HG03108 (cell line): ENCODE data around the gene CGB7.
"Not testable (repeated sequence)": the region's sequence is repeated elsewhere in the genome, so short reads cannot be mapped to it uniquely, and the experiment has no call there.

Experiments used
- ATAC-seq: cut with Tn5 transposase; IDR thresholded peaks from one replicate; pipeline ENCODE4 v1.9.1; 2021; ENCODE audit warnings: moderate library complexity; ENCODE audit not compliant: unreplicated experiment

Gene CGB7

DNA sequence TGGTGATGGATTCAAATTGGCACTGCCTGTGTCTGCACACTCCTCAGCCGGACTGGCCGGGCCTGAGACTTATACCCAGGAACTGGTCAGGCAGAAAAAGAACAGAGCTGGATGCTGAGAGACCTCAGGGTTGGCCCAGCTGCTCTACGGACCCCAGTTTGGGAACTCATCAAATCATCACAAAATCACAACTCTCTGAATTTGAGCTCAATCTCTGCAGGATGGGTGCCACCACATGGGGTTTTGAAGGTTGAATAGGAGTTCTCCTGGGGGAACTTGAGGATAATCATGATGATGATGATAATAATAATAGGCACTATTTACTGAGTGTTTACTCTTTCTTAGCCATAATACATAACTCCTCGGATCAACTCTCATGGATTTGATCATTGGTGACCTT, 14.9 kb downstream of the CGB7 start:
- ATAC-seq, result not testable (repeated sequence)

DNA sequence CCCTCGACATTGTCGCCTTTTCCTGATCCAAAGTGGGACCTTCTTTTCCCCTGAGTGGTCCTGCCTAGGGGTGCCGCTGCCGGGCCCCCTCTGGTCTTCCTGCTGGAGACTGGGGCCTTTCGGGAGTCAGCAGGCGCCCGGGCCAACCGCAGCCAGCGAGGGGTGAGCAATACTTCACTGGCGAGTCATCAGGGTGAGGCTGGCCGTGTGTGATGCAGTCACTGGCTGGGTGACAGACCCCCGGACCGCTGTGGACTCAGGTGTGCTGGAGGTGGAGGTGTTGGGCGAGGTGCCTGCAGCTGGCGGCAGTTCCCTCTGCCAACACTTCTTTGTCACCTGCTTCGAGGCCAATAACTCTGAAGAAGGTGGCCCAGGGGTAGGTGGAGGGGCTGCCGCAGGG, 15.4 kb downstream of the CGB7 start:
- ATAC-seq, result no peak

DNA sequence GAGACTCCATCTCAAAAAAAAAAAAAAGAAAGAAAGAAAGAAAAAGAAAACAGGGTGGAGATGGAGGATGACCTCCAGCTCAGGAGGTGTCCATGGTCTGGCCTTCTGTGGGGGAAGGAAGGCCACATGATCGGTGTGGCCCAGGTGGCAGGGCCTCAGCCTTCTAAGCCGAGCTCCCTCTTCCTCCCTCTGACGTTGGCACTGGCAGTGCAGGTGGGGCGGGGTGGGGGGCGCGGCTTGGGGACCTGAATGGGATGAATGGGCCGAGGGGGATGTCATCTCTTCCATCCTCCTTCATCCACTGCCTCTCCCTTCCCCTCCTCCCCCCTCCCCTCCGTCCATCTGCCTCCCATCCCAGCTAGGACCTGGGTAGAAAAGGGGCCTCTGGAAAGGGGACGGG, 17.8 kb downstream of the CGB7 start:
- ATAC-seq, result not testable (repeated sequence)

DNA sequence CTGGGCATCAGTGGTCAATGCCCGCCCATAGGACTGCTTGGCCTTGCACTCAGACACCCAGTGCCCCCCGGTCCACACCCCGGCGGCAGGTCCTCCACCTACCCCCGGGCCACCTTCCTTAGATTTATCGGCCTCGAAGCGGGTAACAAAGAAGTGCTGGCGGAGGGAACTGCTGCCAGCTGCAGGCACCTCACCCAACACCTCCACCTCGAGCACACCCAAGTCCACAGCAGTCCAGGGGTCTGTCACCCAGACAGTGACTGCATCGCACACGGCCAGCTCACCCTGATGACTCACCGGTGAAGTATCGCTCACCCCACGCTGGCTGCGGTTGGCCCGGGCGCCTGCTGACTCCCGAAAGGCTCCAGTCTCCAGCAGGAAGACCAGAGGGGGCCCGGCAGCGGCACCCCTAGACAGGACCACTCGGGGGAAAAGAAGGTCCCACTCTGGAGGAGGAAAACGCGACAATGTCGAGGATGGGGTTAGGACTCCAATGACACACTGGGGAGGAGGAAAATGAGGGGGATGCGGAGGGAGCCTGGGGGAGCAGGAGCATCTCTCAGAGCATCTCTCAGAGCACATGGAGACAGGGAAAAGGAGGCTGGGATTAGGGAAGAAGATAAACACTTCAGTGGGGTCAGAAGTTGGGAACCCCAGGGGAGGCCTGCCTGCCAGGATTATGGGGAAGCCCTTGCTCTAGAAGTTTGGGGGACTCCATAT, 18.8 kb downstream of the CGB7 start:
- ATAC-seq, result not testable (repeated sequence)

DNA sequence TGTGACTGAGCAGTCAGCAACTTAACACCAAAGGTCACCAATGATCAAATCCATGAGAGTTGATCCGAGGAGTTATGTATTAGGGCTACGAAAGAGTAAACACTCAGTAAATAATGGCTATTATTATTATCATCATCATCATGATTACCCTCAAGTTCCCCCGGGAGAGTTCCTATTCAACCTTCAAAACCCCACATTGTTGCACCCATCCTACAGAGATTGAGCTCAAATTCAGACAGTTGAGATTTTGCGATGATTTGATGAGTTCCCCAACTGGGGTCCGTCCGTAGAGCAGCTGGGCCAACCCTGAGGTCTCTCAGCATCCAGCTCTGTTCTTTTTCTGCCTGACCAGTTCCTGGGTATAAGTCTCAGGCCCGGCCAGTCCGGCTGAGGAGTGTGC, 19.4 kb downstream of the CGB7 start:
- not testable (repeated sequence) for ATAC-seq

DNA sequence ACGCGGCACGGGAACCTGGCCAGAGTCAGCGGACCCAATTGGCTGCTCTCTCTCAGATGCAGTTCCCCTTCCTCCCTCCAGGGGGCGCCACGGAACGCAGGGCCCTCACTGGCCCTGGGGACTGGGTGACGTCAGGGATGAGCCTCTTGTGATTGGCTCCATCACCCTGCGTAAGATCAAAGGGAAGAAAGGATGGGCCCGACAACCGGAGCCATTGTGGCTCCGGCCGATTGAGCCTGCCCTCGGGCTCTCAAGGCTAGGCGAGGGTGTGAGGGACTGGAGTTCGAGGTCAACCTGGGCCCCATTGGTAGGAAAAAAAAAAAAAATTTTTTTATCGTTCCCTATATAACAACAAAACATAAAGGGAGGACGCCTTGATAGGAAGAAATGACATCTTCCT, 20.7 kb downstream of the CGB7 start, which contains the start of gene CGB1:
Gene CGB1, minus strand, starts transcription at position 81 of the 400 bp plus-strand sequence. CDS start 184 bp downstream, outside the sequence.
- ATAC-seq, result not testable (repeated sequence)

DNA sequence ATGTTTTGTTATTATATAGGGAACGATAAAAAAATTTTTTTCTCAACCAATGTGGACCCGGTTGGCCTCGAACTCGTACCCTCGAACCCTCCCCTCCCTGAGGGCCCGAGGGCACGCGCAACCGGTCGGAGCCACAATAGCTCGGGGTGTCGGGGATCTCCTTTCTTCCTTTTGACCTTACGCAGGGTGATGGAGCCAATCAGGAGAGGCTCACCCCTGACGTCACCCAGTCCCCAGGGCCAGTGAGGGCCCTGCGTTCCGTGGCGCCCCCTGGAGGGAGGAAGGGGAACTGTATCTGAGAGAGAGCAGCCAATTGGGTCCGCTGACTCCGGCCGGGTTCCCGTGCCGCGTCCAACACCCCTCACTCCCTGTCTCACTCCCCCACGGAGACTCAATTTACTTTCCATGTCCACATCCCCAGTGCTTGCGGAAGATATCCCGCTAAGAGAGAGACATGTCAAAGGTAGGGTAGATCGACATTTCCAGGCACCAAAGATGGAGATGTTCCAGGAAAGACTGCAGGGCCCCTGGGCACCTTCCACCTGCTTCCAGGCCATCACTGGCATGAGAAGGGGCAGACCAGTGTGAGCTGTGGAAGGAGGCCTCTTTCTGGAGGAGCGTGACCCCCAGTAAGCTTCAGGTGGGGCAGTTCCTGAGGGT, 25.8 kb downstream of the CGB7 start, which contains the start of gene CGB2:
Gene CGB2, plus strand, starts transcription at position 249 of the 660 bp plus-strand sequence. Its CDS starts 206 bp downstream, at position 455.
- ATAC-seq, result not testable (repeated sequence)

DNA sequence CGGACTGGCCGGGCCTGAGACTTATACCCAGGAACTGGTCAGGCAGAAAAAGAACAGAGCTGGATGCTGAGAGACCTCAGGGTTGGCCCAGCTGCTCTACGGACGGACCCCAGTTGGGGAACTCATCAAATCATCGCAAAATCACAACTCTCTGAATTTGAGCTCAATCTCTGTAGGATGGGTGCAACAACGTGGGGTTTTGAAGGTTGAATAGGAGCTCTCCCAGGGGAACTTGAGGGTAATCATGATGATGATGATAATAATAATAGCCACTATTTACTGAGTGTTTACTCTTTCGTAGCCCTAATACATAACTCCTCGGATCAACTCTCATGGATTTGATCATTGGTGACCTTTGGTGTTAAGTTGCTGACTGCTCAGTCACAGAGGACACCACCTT, 27.2 kb downstream of the CGB7 start:
- ATAC-seq, result not testable (repeated sequence)

DNA sequence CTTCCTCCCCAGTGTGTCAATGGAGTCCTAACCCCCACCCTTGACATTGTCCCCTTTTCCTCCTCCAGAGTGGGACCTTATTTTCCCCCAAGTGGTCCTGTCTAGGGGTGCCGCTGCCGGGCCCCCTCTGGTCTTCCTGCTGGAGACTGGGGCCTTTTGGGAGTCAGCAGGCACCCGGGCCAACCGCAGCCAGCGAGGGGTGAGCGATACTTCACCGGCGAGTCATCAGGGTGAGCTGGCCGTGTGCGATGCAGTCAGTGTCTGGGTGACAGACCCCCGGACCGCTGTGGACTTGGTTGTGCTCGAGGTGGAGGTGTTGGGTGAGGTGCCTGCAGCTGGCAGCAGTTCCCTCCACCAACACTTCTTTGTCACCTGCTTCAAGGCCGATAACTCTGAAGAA, 27.8 kb downstream of the CGB7 start:
- ATAC-seq, result not testable (repeated sequence)

DNA sequence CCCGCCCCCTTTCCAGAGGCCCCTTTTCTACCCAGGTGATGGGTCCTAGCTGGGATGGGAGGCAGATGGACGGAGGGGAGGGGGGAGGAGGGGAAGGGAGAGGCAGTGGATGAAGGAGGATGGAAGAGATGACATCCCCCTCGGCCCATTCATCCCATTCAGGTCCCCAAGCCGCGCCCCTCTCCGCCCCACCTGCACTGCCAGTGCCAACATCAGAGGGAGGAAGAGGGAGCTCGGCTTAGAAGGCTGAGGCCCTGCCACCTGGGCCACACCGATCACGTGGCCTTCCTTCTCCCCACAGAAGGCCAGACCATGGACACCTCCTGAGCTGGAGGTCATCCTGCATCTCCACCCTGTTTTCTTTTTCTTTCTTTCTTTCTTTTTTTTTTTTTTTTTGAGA, 28.9 kb downstream of the CGB7 start:
- not testable (repeated sequence) for ATAC-seq

DNA sequence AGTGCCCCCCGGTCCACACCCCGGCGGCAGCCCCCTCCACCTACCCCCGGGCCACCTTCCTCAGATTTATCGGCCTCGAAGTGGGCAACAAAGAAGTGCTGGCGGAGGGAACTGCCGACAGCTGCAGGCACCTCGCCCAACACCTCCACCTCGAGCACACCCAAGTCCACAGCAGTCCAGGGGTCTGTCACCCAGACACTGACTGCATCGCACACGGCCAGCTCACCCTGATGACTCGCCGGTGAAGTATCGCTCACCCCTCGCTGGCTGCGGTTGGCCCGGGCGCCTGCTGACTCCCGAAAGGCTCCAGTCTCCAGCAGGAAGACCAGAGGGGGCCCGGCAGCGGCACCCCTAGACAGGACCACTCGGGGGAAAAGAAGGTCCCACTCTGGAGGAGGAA, 31.9 kb downstream of the CGB7 start:
- not testable (repeated sequence) for ATAC-seq

DNA sequence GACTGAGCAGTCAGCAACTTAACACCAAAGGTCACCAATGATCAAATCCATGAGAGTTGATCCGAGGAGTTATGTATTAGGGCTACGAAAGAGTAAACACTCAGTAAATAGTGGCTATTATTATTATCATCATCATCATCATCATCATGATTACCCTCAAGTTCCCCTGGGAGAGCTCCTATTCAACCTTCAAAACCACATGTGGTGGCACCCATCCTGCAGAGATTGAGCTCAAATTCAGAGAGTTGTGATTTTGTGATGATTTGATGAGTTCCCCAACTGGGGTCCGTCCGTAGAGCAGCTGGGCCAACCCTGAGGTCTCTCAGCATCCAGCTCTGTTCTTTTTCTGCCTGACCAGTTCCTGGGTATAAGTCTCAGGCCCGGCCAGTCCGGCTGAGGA, 32.5 kb downstream of the CGB7 start:
- ATAC-seq, result not testable (repeated sequence)

DNA sequence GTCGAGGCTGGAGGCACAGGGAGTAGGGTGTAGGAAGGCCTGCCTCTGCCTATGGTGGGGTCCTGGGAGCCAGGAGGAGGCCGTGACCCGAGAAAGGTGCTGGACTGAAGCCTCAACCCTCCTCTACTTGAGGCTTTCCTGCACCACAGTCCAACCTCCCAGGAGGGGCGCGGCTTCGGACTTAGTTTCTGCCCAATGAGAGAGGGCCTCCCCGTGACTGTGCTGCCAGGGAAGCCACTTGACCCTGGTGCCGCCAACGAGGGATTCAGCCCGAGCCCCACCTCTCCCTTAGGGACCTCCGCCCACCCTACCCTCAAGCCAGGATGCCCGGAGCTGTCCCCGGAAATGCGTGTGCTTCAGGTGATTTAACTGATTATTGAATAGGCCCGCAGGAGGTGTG, 33.3 kb downstream of the CGB7 start, which contains the start of gene CGB3:
Gene CGB3, minus strand, starts transcription at position 101 of the 400 bp plus-strand sequence. CDS start 362 bp downstream, outside the sequence.
- not testable (repeated sequence) for ATAC-seq

DNA sequence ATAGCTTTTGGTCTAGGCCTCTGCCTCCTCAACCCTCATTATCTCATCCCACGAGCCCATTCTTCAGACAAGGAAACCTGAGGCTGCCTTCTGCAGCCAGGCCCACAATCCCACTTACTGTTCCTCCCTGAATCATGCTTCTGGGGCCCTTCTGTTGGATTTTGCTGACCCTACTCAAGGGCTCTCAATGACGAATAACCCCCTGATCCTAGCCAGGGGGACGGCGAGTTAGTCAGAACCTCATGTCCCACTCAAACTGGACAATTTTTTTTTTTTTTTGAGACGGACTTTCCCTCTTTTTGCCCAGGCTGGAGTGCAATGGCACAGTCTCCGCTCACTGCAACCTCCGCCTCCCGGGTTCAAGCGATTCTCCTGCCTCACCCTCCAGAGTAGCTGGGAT, 35.4 kb downstream of the CGB7 start:
- no peak for ATAC-seq

DNA sequence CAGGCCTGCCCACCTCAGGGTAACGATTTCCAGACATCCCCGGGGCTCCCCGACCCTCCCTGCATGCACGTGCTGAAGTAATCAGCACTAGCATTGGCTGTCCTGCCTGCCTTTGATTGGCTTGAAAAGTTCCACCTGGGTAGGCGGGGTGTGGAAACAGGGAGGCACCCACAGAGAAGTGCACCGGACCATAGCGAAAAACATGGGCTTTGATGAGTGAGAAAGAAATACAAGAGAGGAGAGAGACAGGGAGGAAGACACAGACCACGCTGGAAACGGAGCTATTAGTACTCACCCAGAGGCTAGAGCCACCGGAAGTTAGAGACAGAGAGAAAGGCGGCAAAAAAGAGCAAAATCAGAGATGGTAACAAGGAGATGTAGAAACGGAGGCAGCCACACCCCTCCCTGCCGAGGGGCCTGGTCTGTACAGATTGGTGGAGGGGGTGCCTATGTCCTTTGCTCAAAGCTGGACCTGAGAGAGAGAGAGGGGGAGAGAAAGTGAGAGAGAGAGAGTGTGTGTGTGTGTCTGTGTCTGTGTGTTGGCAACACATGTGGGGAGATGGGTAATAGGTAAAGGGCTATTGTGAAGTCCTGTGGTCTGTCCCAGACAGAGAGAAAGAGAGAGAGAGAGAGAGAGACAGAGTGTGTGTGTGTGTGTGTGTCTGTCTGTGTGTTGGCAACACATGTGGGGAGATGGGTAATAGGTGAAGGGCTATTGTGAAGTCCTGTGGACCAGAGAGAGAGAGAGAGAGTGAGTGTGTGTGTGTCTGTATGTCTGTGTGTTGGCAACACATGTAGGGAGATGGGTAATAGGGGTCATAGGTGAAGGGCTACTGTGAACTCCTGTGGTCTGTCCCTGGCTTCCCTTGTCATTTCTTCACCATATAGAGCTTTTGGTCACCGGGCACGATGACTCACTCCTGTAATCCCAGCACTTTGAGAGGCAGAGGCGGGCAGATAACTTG, 36.3 kb downstream of the CGB7 start:
- no peak for ATAC-seq

DNA sequence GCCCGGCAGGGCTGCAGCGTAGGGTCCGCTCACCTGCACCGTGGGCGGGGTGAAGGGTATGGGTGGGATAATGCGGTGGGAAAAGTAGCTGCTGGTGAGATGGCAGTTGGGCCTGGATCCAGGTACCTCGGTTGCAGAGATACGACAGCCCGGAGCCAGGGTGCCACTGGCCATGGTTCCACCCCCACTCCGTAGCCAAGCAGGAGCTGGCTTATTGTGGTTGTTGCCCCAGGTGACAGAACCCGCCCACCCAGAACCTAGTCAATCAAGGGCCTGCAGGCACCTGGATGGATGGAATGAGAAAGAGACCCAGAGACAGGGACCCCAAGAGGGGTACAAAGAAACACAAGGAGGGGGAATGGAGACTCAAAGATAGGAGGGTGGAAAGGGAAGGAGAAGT, 37.2 kb downstream of the CGB7 start:
- ATAC-seq, result no peak

DNA sequence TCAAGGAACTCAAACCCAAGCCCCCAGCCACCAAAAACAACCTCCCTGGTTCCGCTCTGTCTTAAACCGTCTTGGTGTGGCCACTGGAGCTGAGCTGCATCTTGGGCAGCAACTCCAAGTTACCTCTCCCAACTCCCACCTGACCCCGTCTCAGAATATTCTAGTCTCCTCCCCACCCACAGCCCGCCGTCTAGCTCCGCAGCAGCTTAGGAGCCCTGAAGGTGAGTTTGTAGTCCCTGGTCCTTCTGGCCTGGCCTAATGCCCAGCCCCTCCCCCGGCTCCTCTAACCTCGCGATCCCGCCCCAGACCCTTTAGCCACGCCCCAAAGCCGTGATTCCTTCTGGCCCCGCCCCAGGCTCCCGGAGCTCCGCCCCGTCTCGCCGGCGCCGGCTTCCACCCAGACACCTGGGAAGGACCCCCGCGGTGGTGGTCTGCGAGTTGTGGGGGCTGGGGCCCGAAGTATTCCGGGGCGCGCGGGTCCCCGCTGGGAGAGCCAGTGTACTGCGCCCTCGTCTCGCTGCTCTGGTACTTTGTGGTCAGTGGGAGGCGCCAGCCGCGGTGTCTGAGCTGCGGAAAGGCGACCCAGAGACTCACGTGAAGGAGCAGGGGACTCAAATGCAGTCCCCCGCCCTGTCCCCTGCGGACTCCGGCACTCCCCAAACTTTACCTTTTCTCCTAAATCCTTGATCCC, 38.2 kb downstream of the CGB7 start:
- ATAC-seq, result no peak

DNA sequence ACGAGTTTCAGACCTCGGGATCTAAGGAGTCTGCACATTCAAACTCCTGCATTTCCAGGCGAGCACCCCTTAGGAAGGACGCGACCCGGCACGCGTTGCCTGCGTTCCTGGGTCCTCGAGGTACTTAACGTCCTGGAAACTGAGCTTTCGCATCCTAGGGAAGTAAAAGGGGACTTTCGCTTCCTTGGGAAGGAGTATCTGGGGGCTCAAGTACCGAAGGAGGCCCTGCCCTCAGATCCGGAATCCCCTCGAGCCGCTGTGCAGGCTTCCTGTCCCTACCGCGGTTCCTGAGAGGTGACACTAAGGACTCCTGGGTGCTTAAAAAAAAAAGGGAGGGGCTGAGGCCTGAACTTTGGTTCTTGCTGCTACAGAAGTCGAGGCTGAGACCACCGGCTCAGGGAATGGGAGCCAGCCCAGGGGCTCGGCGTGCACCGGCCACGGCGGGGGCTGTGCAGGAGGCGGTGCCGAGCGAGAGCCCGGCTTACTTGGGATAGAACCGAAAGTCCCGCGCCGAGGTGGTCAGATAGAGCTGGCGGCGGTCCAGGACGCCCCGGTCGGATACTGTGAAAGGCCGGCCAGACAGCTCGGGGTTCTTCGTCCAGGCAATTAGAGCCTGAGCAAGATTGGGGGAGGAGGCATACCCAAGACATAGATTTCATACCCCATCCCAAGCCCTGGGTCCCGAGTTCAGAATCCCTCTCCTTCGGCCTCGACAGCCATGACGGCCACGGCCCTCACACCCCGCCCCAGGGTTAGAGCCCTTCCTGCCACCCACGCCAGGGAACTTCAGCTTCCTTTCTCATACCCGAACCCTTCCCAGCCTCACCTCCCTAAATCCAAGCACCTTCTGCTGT, 38.9 kb downstream of the CGB7 start:
- not testable (repeated sequence) for ATAC-seq

DNA sequence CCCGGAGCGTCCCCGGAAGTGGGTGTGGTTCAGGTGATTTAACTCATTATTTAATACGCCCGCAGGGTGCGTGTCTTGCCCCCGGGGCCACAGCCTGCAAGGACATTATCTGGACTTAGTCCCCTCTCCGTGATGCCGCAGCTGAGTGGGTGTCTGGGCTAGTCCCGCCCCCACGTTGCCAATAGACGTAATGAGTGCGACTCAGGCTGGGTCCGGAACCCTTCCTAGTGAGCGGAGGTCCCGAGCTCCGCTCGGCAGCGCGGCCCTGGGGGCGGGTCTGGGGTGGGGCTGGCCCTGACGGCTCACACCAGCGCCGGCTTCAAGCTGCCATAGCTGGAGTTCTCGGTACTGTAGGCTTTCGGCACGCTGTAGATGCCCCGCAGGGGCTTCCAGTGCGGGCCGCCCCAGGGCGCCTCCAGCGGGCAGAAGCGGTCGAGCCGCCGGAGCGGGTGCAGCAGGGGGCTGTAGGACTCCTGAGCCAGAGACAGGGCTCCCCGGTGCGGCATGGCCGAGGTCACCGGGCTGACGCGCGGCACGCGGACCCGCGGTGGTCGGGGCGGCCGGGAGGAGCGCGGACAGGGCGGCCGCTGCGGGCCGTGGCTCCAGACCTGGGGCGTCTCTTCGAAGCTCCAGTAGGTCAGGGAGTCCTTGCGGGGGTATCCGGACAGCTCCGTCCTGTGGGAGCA, 39.7 kb downstream of the CGB7 start:
- peak; percentile 42 for ATAC-seq
